K562 (cell line): ENCODE results near the gene CBX3. TPM values are rescaled to one million over a fixed set of nuclear protein-coding genes. Genes with fewer than 3 reads are reported as not detected.

ENCODE experiments used
- BCLAF1 ChIP-seq, 2 experiments: fragments of 450-650 bp in 1 of 2; IDR thresholded peaks; 2 replicates each; pipeline ENCODE4 v1.6.1; 2011 to 2017; ENCODE audit warnings: low read depth in 2 of 2, antibody characterized with exemption in 1 of 2, borderline replicate concordance in 1 of 2, low read length in 1 of 2, mild to moderate bottlenecking in 1 of 2, mixed read lengths in 1 of 2; ENCODE audit not compliant: control insufficient read depth in 1 of 2
- CCNT2 ChIP-seq: IDR thresholded peaks from 2 replicates; pipeline ENCODE4 v1.6.1; 2011; ENCODE audit warnings: borderline replicate concordance, low read depth, mild to moderate bottlenecking, moderate library complexity, mixed read lengths, low read length; ENCODE audit not compliant: insufficient read length; ENCODE audit errors: extremely low read depth
- FUS ChIP-seq: fragments of 200-400 bp; formaldehyde crosslinking; optimal IDR thresholded peaks from 2 replicates; pipeline ENCODE3; 2017; ENCODE audit warnings: low read depth, low read length
- HBP1 ChIP-seq: fragments of 450-650 bp; formaldehyde crosslinking; IDR thresholded peaks from 2 replicates; pipeline ENCODE4 v1.4.0; 2022; ENCODE audit warnings: missing genetic modification characterization
- KHSRP ChIP-seq: fragments of 450-650 bp; IDR thresholded peaks from 2 replicates; pipeline ENCODE4 v1.6.1; 2017
- LCOR ChIP-seq: sonication (generic); formaldehyde crosslinking; IDR thresholded peaks from 2 replicates; pipeline ENCODE4 v1.8.0; 2022; ENCODE audit warnings: mild to moderate bottlenecking, missing genetic modification reagents
- NCOA2 ChIP-seq, 2 experiments: fragments of 450-650 bp; IDR thresholded peaks; 2 replicates each; pipeline ENCODE4 v1.6.1; 2018; ENCODE audit warnings: mild to moderate bottlenecking in 2 of 2, moderate library complexity in 1 of 2; ENCODE audit not compliant: partially characterized antibody in 2 of 2
- NCOA6 ChIP-seq: fragments of 450-650 bp; IDR thresholded peaks from 2 replicates; pipeline ENCODE4 v1.6.1; 2017; ENCODE audit warnings: mild to moderate bottlenecking
- NFXL1 ChIP-seq: fragments of 450-650 bp; formaldehyde crosslinking; IDR thresholded peaks from 2 replicates; pipeline ENCODE4 v1.4.0; 2021; ENCODE audit warnings: mild to moderate bottlenecking
- PATZ1 ChIP-seq: fragments of 250-450 bp; sonication (Bioruptor Pico); IDR thresholded peaks from 2 replicates; pipeline ENCODE4 v1.5.0; 2020; ENCODE audit warnings: mild to moderate bottlenecking, borderline replicate concordance
- PHTF2 ChIP-seq: fragments of 250-450 bp; sonication (Bioruptor Pico); IDR thresholded peaks from 2 replicates; pipeline ENCODE4 v1.5.0; 2021; ENCODE audit warnings: mild to moderate bottlenecking
- POLR2B ChIP-seq: fragments of 450-650 bp; IDR thresholded peaks from 2 replicates; pipeline ENCODE4 v1.6.1; 2018; ENCODE audit warnings: low read depth; ENCODE audit not compliant: partially characterized antibody
- SIN3A ChIP-seq, 2 experiments: fragments of 150-350 bp in 1 of 2; IDR thresholded peaks; 2 replicates each; pipeline ENCODE4 v1.6.1; 2011 to 2016; ENCODE audit warnings: borderline replicate concordance in 2 of 2, low read depth in 2 of 2, low read length in 2 of 2, mild to moderate bottlenecking in 2 of 2, moderate library complexity in 2 of 2; ENCODE audit not compliant: control insufficient read depth in 1 of 2
- SMAD3 ChIP-seq: fragments of 450-650 bp; formaldehyde crosslinking; conservative IDR thresholded peaks from 2 replicates; pipeline ENCODE4 v1.4.0; 2020; ENCODE audit warnings: mild to moderate bottlenecking
- SRSF9 ChIP-seq: fragments of 200-400 bp; formaldehyde crosslinking; IDR thresholded peaks from 2 replicates; pipeline ENCODE4 v1.6.1; 2017; ENCODE audit warnings: low read depth, low read length, borderline replicate concordance
- STAG1 ChIP-seq: sonication (generic); formaldehyde crosslinking; IDR thresholded peaks from 2 replicates; pipeline ENCODE4 v1.5.0; 2020; ENCODE audit warnings: missing genetic modification reagents, borderline replicate concordance
- U2AF1 ChIP-seq: fragments of 200-400 bp; formaldehyde crosslinking; optimal IDR thresholded peaks from 2 replicates; pipeline ENCODE3; 2017; ENCODE audit warnings: mild to moderate bottlenecking, low read depth, low read length, moderate library complexity
- ZBED1 ChIP-seq: IDR thresholded peaks from 2 replicates; pipeline ENCODE4 v1.6.1; 2014
- ZNF41 ChIP-seq: fragments of 250-450 bp; sonication (Bioruptor Pico); conservative IDR thresholded peaks from 2 replicates; pipeline ENCODE4 v1.4.0; 2020; ENCODE audit warnings: mild to moderate bottlenecking
- ZNF551 ChIP-seq: fragments of 250-450 bp; sonication (Bioruptor Pico); IDR thresholded peaks from 2 replicates; pipeline ENCODE4 v1.5.0; 2021; ENCODE audit warnings: mild to moderate bottlenecking, moderate library complexity
- polyA plus RNA-seq, 8 experiments: library from polyadenylated mRNA; depleted of rRNA in 4 of 8; stranded (reverse) in 5 of 8; unstranded in 3 of 8; fragments of >200 nt; fragmentation: Nextera tagmentation in 2 of 8; fragmentation: Illumina TruSeq in 1 of 8; extraction: Ambion mirVana in 2 of 8; extraction: Trizol in 1 of 8; gene quantifications; 2 replicates each; pipeline versions ENCODE4 v1.2.1 to v1.2.3, GENCODE V29; 2011 to 2014; ENCODE audit warnings: inconsistent platforms in 1 of 8, missing spikeins in 1 of 8
- total RNA-seq, 7 experiments: library from RNA; depleted of rRNA in 6 of 7; stranded (reverse); fragments of >200 nt in 6 of 7; fragmentation: Illumina TruSeq in 2 of 7; extraction: Trizol in 2 of 7; gene quantifications; 2 replicates each; pipeline versions ENCODE4 v1.2.1 to v1.2.3, GENCODE V29; 2011 to 2021; ENCODE audit warnings: low replicate concordance in 1 of 7
- TF ChIP-seq, protein P1 (sequence below): fragments of 250-450 bp; sonication (Bioruptor Pico); IDR thresholded peaks from 2 replicates; pipeline ENCODE4 v1.9.0; 2021; ENCODE audit warnings: mild to moderate bottlenecking

Gene CBX3
- total and polyA plus RNA-seq, 9 of the 15 experiments (the other 6 are each of a cell fraction or from before 2014, with no cell fraction given) = 198 to 413 (median 328) TPM

DNA sequence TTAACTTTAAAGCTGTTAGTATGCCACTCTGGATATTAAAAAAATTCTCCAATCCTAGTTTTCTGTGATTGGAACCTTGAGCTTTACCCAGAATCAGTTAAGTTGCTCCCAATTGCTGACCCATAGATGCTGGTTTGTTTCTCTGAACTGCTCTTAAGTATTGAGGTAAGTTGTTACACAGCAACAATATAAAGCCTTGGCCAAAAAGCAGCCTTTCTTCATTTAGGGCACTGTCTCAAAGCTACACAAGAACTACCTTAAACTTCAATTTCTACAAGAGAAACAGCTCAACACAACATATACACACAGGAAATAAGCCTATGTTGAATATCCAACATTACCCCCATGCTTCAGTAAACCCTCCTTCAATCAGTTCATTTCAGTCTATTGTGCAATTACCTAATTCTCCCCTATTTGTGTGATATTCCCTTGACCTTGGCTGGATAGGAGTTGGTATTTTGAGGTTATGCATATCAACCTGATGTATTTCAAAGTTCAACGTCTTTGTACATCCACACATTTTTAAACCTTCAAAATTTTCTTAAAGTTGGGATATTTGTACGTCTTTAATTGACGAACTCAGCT lies 12.5 kb upstream of the CBX3 start (continued):
- TF ChIP-seq KHSRP (peak; percentile 35), SMAD3 (peak; percentile 72; the same call in 1 of the 2 replicates), NCOA6 (0 out of 2 replicates have a peak, but pooled peaks have one; percentile 21), SRSF9 (no peak), NCOA2 (IDR thresholded peaks at IDR 0.05; ENCODE audit: partially characterized antibody in 2 of 2) (no peak), SIN3A (IDR thresholded peaks at IDR 0.05; ENCODE audit: borderline replicate concordance in 2 of 2, control insufficient read depth in 1 of 2, low read depth in 2 of 2, low read length in 2 of 2) (0 out of 4 replicates have a peak, but pooled peaks of 1 of the 2 experiments have one; percentile 55), ZNF551 (CRISPR knock-in tag) (peak; percentile 9; the same call in 1 of the 2 replicates), PHTF2 (CRISPR knock-in tag) (peak; percentile 34; the same call in 1 of the 2 replicates), BCLAF1 (IDR thresholded peaks at IDR 0.05; ENCODE audit: borderline replicate concordance in 1 of 2, control insufficient read depth in 1 of 2, low read depth in 2 of 2, low read length in 1 of 2) (peak; percentile 26 to 60; a peak in 2 of 4 replicates), STAG1 (CRISPR knock-in tag) (no peak), ZBED1 (peak; percentile 62; the same call in 1 of the 2 replicates), HBP1 (peak; percentile 51; the same call in 1 of the 2 replicates), CCNT2 (peak; percentile 48), PATZ1 (CRISPR knock-in tag) (peak; percentile 48; the same call in 1 of the 2 replicates), LCOR (no peak), ZNF41 (CRISPR knock-in tag) (no peak), POLR2B (peak; percentile 34), U2AF1 (no peak), FUS (peak; percentile 78), NFXL1 (CRISPR knock-in tag) (0 out of 2 replicates have a peak, but pooled peaks have one; percentile 6)
- TF ChIP-seq, protein P1, sequence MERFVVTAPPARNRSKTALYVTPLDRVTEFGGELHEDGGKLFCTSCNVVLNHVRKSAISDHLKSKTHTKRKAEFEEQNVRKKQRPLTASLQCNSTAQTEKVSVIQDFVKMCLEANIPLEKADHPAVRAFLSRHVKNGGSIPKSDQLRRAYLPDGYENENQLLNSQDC (CRISPR knock-in tag) = peak; percentile 50; the same call in 1 of the 2 replicates
